IPS-20b (cell line): ENCODE measurements around the gene SLC6A9.

Source experiments
- H3K27ac ChIP-seq: one replicate; pipeline ENCODE4 v1.5.1; 2013; ENCODE audit warnings: low read length
- H3K27me3 ChIP-seq: 2 replicates; pipeline ENCODE4 v1.6.1; 2013; ENCODE audit warnings: mild to moderate bottlenecking, low read length, inconsistent platforms; ENCODE audit not compliant: insufficient read depth
- H3K36me3 ChIP-seq: 2 replicates; pipeline ENCODE4 v1.6.1; 2013; ENCODE audit warnings: low read depth, mild to moderate bottlenecking, inconsistent platforms, low read length, moderate library complexity; ENCODE audit not compliant: insufficient read depth
- H3K4me1 ChIP-seq: 2 replicates; pipeline ENCODE4 v1.6.1; 2013; ENCODE audit warnings: mild to moderate bottlenecking, control low read depth, inconsistent platforms, low read length, moderate library complexity; ENCODE audit not compliant: insufficient read depth
- H3K4me3 ChIP-seq: 2 replicates; pipeline ENCODE4 v1.5.1; 2013; ENCODE audit warnings: mild to moderate bottlenecking, low read length, inconsistent platforms
- H3K9ac ChIP-seq: 2 replicates; pipeline ENCODE4 v1.6.1; 2013; ENCODE audit warnings: low read depth, mild to moderate bottlenecking, inconsistent platforms, low read length, moderate library complexity
- H3K9me3 ChIP-seq: 2 replicates; pipeline ENCODE4 v1.6.1; 2013; ENCODE audit warnings: mild to moderate bottlenecking, low read depth, low read length, inconsistent platforms; ENCODE audit not compliant: insufficient read depth

Gene SLC6A9

DNA sequence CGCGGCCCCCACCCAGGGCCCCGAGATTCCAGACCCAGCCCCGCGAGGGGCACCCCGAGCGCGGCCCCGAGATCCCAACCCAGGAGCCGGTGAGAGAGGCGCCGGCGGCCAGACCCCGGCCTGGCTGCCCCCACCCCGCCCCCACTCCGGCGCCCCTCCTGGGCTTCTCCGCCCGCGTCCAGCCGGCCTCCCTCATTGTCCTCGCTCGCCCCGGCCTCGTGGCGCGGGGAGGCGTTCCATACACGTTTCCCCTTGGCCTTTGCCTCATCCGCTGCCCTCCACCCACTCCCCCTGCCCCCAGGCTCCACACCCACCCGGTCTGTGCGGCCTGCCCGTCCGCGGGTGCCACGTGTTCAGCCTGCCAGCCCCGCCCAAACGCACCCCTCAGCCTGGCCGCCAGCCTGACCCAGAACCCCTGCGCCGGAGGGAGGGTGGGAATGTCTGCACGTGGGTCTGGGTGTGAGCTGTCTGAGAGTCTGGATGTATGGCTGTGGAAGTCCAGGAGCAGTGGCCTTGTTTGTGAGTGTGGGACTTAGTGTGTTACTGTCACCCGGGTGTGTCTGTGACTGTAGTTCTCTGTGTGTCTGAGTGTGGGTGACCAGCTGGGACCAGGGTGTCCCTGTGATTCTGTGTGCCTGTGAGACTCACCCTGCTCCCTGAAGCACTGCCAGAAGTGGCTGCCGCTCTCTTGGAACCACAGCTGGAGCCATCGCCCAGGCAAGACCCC, 51.6 kb downstream of the SLC6A9 start:
- peaks cover 7% of the 10 kb centered on the region; the same call in 1 of the 2 replicates for H3K4me1 ChIP-seq
- H3K27me3 ChIP-seq: no peaks in the 10 kb centered on the region
- no peak overlapping the region for H3K27ac ChIP-seq
- H3K9ac ChIP-seq: peak overlapping the region; percentile 89
- H3K36me3 ChIP-seq: peaks cover 40% of the 10 kb centered on the region
- no peaks in the 10 kb centered on the region for H3K9me3 ChIP-seq
- peak overlapping the region; percentile 73 for H3K4me3 ChIP-seq

DNA sequence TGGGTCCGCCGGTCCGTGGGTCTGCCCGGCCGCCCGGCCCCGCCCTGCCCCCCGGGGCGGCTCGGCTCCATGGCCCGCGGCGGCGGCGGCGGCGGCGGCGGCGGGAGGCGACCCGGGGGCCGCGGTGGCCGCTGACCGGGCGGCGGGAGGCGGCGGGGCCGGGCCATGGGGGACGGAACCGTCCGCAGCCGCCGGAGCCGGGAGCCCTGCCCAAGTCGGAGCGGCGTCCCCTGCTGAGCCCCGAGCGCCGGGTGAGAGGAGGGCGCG, 52.1 kb downstream of the SLC6A9 start:
- Histone ChIP-seq H3K27ac (no peak overlapping the region), H3K4me3 (peak overlapping the region; percentile 73; the same call in 1 of the 2 replicates), H3K27me3 (no peaks in the 10 kb centered on the region), H3K36me3 (peaks cover 35% of the 10 kb centered on the region), H3K9me3 (no peaks in the 10 kb centered on the region), H3K9ac (peak overlapping the region; percentile 89; the same call in 1 of the 2 replicates), H3K4me1 (peaks cover 7% of the 10 kb centered on the region; the same call in 1 of the 2 replicates)

DNA sequence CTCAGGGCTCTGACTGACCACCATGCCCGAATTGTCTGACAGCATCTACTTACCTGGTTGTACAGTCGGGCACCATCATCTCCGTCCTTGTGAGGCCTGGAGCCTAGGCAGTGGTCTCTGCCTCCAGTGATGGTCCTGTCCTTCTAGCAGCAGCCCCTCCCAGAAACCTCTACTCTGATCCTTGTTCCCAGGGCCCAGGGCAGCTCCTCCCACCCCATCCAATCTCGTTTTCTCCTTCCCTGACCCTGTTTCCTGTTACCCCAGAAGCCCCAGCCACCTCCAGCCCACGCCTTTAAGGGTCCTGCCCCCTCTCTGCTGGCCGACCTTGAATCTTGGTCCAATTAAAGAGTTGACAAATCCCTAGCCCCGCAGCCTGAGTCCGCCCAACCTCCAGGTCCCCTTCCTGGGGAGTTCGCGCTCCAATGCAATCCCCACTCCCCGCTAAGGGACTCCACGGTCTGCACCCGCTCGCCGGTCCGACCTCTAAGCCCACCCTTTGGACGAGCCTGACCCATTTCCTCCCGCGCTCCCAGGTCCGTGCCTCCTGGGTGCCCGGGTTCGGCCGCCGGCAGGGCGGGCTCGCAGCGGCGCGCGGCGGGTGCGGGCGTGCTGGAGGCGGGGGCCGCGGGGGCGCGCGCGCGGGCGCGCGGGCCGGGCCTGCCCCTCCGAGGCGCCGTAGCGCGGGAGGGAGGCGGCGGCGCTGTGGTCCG, 52.6 kb downstream of the SLC6A9 start, which contains the start of gene B4GALT2:
Gene B4GALT2 (plus strand): TSS at position 660 of the 710 bp plus-strand sequence. CDS start 1,951 bp downstream, outside the sequence.
- Histone ChIP-seq H3K9me3 (no peaks in the 10 kb centered on the region), H3K4me1 (peaks cover 7% of the 10 kb centered on the region; the same call in 1 of the 2 replicates), H3K4me3 (peak within 1 kb of the TSS; percentile 90), H3K27ac (no peak within 1 kb of the TSS), H3K36me3 (peaks cover 35% of the 10 kb centered on the region), H3K27me3 (no peaks in the 10 kb centered on the region), H3K9ac (peak within 1 kb of the TSS; percentile 89)

DNA sequence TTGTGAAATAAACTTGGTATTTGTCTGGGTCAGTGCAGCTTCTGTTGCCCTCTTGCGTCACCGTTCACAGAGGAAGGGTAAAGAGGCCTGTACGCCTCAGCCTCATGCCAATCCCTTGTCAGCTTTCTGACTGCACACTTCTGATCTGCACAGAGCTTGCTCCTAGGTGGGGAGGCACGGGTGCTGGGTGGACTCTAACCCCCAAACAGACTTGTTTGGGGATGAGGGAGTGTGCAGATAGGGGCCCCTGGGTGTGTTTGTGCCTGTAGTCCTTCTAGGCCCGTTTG, 53.1 kb downstream of the SLC6A9 start:
- no peaks in the 10 kb centered on the region for H3K9me3 ChIP-seq
- H3K36me3 ChIP-seq: peaks cover 37% of the 10 kb centered on the region
- H3K4me1 ChIP-seq: peaks cover 7% of the 10 kb centered on the region; the same call in 1 of the 2 replicates
- H3K4me3 ChIP-seq: peak overlapping the region; percentile 90
- H3K9ac ChIP-seq: peak overlapping the region; percentile 86; the same call in 1 of the 2 replicates
- H3K27me3 ChIP-seq: no peaks in the 10 kb centered on the region
- no peak overlapping the region for H3K27ac ChIP-seq

DNA sequence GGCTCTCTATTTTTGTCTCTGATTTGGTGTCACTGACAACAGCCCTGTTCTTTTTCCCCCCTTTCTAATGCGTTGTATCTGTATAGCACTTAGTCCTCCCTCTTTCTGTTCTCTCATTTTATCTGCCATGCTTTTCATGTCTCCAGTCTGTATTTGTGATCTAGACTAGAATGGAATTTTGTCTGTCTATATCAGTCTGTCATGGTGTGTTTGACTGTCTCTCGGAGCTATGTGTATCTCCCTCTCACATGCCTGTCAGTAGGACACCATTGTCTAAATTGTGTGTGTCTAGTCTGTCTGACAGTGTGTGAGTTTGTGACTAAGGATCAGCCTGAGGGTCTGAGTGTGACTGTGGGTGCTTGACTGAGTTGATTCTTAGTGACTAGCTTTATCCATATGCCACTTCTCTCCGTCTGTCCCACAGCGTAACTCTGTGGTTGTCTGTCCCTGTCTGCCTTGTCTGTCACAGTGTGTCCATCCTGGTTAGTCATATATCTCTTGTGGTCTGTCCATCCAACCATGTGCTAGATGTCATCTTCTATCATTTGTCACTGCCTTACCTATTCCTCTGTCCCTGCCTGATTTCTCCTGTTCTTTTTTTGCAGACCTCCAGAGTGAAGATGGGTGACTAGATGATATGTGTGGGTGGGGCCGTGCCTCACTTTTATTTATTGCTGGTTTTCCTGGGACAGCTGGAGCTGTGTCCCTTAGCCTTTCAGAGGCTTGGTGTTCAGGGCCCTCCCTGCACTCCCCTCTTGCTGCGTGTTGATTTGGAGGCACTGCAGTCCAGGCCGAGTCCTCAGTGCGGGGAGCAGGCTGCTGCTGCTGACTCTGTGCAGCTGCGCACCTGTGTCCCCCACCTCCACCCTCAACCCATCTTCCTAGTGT, 53.6 kb downstream of the SLC6A9 start:
- H3K9me3 ChIP-seq: no peaks in the 10 kb centered on the region
- no peak overlapping the region for H3K27ac ChIP-seq
- H3K4me3 ChIP-seq: peak overlapping the region; percentile 90; the same call in 1 of the 2 replicates
- H3K27me3 ChIP-seq: no peaks in the 10 kb centered on the region
- peaks cover 7% of the 10 kb centered on the region; the same call in 1 of the 2 replicates for H3K4me1 ChIP-seq
- H3K36me3 ChIP-seq: peaks cover 42% of the 10 kb centered on the region
- no peak overlapping the region for H3K9ac ChIP-seq

DNA sequence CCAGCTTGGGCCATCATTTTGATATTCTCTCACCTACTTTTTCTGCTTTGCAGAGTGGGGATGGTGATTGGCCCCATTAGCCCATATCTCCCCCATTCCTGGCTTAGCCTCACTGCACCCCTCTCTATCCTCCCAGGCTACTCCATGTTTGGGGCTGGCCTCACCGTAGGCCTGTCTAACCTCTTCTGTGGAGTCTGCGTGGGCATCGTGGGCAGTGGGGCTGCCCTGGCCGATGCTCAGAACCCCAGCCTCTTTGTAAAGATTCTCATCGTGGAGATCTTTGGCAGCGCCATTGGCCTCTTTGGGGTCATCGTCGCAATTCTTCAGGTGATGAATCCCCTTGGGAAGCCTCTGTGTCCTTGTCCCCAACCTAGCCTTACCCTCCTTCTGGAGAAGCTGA, 54.4 kb downstream of the SLC6A9 start:
- H3K9ac ChIP-seq: no peak overlapping the region
- H3K9me3 ChIP-seq: no peaks in the 10 kb centered on the region
- H3K4me1 ChIP-seq: peaks cover 7% of the 10 kb centered on the region; the same call in 1 of the 2 replicates
- H3K4me3 ChIP-seq: no peak overlapping the region
- H3K27ac ChIP-seq: no peak overlapping the region
- H3K27me3 ChIP-seq: no peaks in the 10 kb centered on the region
- peaks cover 45% of the 10 kb centered on the region for H3K36me3 ChIP-seq

DNA sequence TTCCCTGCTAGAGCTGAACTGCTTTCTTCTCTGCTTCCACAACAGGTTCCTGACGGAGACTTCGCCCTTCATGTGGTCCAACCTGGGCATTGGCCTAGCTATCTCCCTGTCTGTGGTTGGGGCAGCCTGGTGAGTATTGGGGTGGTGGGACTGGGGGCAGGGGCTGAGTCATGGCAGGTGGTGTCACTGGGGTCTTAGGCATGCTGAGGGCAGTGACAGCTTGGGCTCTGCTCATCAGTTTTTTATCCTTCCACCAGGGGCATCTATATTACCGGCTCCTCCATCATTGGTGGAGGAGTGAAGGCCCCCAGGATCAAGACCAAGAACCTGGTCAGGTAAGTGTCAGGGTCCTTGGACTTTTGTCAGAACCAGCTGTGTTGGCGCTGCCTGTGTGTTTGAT, 55.2 kb downstream of the SLC6A9 start:
- Histone ChIP-seq H3K9me3 (no peaks in the 10 kb centered on the region), H3K27me3 (no peaks in the 10 kb centered on the region), H3K4me1 (peaks cover 7% of the 10 kb centered on the region; the same call in 1 of the 2 replicates), H3K4me3 (peak overlapping the region; percentile 92), H3K9ac (peak overlapping the region; percentile 88), H3K36me3 (peaks cover 47% of the 10 kb centered on the region), H3K27ac (no peak overlapping the region)

DNA sequence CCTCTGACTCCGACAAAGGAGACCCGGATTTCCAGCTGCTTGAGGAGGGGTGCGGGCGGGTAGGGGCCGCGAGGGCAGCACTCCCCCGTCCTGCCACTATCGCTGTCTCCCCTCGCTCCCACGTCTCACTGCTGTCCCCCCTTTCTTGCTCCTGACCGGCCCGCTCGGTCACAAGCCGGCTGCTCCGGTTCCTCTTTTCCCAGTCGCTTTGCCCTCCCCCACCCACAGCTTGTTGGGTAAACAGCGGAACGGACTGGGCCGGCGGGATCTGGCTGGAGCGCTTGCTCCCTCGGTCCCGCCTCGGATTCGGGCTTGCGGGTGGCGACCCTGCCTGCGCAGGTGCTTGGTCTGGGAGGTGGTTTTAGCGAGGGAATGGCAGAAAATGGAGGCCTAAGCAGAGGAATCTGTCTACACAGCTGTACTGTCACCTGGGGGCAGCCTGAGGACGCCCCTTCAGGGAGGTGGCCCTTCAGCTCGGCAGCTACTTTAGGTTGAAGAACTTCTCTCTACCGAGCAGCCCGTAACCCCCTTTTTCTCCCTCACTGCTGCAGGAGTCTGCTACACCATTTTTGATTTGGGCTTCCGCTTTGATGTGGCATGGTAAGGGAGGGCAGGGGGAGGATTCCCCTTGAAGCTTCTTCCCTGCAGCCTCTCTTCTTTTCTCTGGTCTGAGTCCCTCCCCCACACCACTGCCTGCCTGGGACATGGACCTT, 55.9 kb downstream of the SLC6A9 start:
- H3K4me1 ChIP-seq: peaks cover 7% of the 10 kb centered on the region; the same call in 1 of the 2 replicates
- peak overlapping the region; percentile 86 for H3K27ac ChIP-seq
- H3K4me3 ChIP-seq: peak overlapping the region; percentile 92
- H3K36me3 ChIP-seq: peaks cover 49% of the 10 kb centered on the region
- H3K9ac ChIP-seq: peak overlapping the region; percentile 88
- H3K27me3 ChIP-seq: no peaks in the 10 kb centered on the region
- no peaks in the 10 kb centered on the region for H3K9me3 ChIP-seq

DNA sequence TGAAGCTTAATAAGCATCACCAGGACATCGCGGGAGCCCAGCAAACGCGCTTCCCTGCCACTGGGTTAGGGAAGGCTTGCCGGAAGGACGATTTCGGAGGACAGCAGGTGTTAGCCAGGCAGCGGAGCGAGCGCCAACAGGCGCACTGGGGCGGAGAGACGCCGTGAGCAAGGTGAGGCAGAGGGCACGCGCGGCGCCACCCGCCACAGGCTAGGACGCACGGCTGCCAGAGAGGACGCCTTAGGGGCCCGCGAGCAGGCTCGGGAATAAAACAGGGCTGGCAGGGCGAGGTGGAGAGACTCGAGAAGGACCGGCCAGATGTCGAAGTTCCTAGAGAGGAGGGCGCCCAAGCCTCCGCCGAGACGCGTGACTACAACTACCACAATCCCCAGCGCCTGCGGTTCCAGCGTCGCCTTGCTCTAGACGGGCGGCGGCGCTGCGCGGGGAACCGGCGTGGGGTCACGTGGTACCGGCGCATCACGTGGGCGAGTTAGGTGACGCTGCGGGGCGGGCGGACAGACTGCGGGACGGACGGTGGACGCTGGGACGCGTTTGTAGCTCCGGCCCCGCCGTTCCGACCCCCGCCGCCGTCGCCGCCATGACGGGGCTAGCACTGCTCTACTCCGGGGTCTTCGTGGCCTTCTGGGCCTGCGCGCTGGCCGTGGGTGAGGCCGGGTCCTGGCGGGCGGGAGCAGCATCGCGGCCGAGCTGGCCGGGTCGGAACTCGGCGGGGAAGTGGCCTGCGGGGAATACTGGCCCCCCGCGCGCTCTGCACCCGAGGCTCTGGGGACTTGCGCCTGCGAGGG, 56.6 kb downstream of the SLC6A9 start, which contains the start of gene ATP6V0B:
Gene ATP6V0B (plus strand): TSS at position 518 of the 806 bp plus-strand sequence. CDS start 81 bp downstream, at position 599.
- Histone ChIP-seq H3K4me1 (0 out of 2 replicates have a peak, but pooled peaks cover 4% of the 10 kb centered on the region), H3K27ac (peak within 1 kb of the TSS; percentile 86), H3K36me3 (peaks cover 49% of the 10 kb centered on the region)

DNA sequence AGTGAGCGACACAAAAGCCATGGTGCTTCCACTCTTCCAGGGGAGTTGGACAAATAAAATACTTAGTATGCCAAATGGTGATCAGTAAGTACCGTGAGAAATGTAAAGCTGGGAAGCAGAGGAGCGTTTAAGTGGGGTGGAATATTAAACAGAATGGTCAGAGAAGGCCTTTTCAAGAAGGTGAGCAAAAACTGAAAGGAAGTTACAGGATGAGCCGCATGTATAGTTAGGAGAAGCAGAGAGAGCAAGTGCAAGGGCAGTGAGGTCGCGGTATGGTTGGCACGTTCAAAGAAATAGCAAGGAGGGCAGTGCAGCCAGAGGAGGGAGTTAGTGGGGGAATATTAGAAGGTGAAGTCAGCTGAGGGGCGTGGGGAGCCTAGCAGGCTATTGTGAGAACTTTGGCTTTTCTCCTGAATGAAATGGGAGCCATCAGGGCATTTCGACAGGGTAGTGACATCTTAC, 57.2 kb downstream of the SLC6A9 start:
- H3K36me3 ChIP-seq: peaks cover 49% of the 10 kb centered on the region
- peak overlapping the region; percentile 92 for H3K4me3 ChIP-seq
- no peaks in the 10 kb centered on the region for H3K9me3 ChIP-seq
- 0 out of 2 replicates have a peak, but pooled peaks cover 4% of the 10 kb centered on the region for H3K4me1 ChIP-seq
- H3K27me3 ChIP-seq: no peaks in the 10 kb centered on the region
- no peak overlapping the region for H3K27ac ChIP-seq
- peak overlapping the region; percentile 88; the same call in 1 of the 2 replicates for H3K9ac ChIP-seq

More for the DNA sequence above, 56.6 kb downstream of the SLC6A9 start, which contains the start of gene ATP6V0B:
- no peaks in the 10 kb centered on the region for H3K27me3 ChIP-seq
- peak within 1 kb of the TSS; percentile 92 for H3K4me3 ChIP-seq
- no peaks in the 10 kb centered on the region for H3K9me3 ChIP-seq
- peak within 1 kb of the TSS; percentile 88 for H3K9ac ChIP-seq
